ENCODE measurements around the gene STAC3.

The STAC3 gene

GRCh38 chr12:57209916-57210315, 41.1 kb downstream of the STAC3 start:
- Histone ChIP-seq H3K9me2 (replicated peaks; ENCODE audit: insufficient read depth, low read length) (no peaks in the 10 kb centered on the region), H3K9me3 (replicated peaks; ENCODE audit: insufficient read depth, low read length) (no peaks in the 10 kb centered on the region), H4K20me1 (ENCODE audit: insufficient read depth, low read length) (0 out of 2 replicates have a peak, but pooled peaks cover 4% of the 10 kb centered on the region), H3K27me3 (replicated peaks; ENCODE audit: insufficient read depth, low read length) (peaks cover 89% of the 10 kb centered on the region), H3K4me1 (ENCODE audit: low read length) (0 out of 2 replicates have a peak, but pooled peaks cover 6% of the 10 kb centered on the region), H3F3A (ENCODE audit: insufficient read depth, low read length) (no peaks in the 10 kb centered on the region), H3K9ac (ENCODE audit: low read length) (no peak overlapping the region), H3K36me3 (replicated peaks; ENCODE audit: insufficient read depth, low read length) (no peaks in the 10 kb centered on the region), H3K4me2 (ENCODE audit: low read depth, low read length) (no peak overlapping the region), H3K27ac (ENCODE audit: low read length) (no peak overlapping the region), H3K4me3 (ENCODE audit: low read length) (no peak overlapping the region), H3K79me2 (ENCODE audit: low read length) (no peaks in the 10 kb centered on the region), H2AFZ (ENCODE audit: low read length) (no peak overlapping the region)
- TF ChIP-seq CTCF (IDR thresholded peaks at IDR 0.05; ENCODE audit: low read length) (no peak), EZH2phosphoT487 (IDR thresholded peaks at IDR 0.05; ENCODE audit: low read length) (no peak), EZH2 (optimal IDR thresholded peaks at IDR 0.05; ENCODE audit: low read depth, low read length) (no peak)
- DNase-seq = no peak

- H3K27me3 ChIP-seq (replicated peaks; ENCODE audit: insufficient read depth, low read length) = peaks cover 90% of the 10 kb centered on the region
- no peaks in the 10 kb centered on the region for H3K9me2 ChIP-seq (replicated peaks; ENCODE audit: insufficient read depth, low read length)
- H4K20me1 ChIP-seq (ENCODE audit: insufficient read depth, low read length) = no peaks in the 10 kb centered on the region
- TF ChIP-seq EZH2 (optimal IDR thresholded peaks at IDR 0.05; ENCODE audit: low read depth, low read length) (no peak), CTCF (IDR thresholded peaks at IDR 0.05; ENCODE audit: low read length) (no peak), EZH2phosphoT487 (IDR thresholded peaks at IDR 0.05; ENCODE audit: low read length) (no peak)
- H3K27ac ChIP-seq (ENCODE audit: low read length) = no peak overlapping the region
- H3F3A ChIP-seq (ENCODE audit: insufficient read depth, low read length) = no peaks in the 10 kb centered on the region
- 0 out of 2 replicates have a peak, but pooled peaks cover 1% of the 10 kb centered on the region for H3K4me1 ChIP-seq (ENCODE audit: low read length)
- H3K9ac ChIP-seq (ENCODE audit: low read length) = no peak overlapping the region
- H3K36me3 ChIP-seq (replicated peaks; ENCODE audit: insufficient read depth, low read length) = no peaks in the 10 kb centered on the region
- no peak overlapping the region for H3K4me2 ChIP-seq (ENCODE audit: low read depth, low read length)
- no peak for DNase-seq
- H3K79me2 ChIP-seq (ENCODE audit: low read length) = no peaks in the 10 kb centered on the region
- no peak overlapping the region for H3K4me3 ChIP-seq (ENCODE audit: low read length)
- no peak overlapping the region for H2AFZ ChIP-seq (ENCODE audit: low read length)
- no peaks in the 10 kb centered on the region for H3K9me3 ChIP-seq (replicated peaks; ENCODE audit: insufficient read depth, low read length)
Observed at GRCh38 chr12:57208631-57209282, 42.2 kb downstream of the STAC3 start.

- H3K9me3 ChIP-seq (replicated peaks; ENCODE audit: insufficient read depth, low read length) = no peaks in the 10 kb centered on the region
- H3K4me3 ChIP-seq (ENCODE audit: low read length) = no peak overlapping the region
- no peaks in the 10 kb centered on the region for H3K9me2 ChIP-seq (replicated peaks; ENCODE audit: insufficient read depth, low read length)
- peaks cover 93% of the 10 kb centered on the region for H3K27me3 ChIP-seq (replicated peaks; ENCODE audit: insufficient read depth, low read length)
- no peaks in the 10 kb centered on the region for H3K4me1 ChIP-seq (ENCODE audit: low read length)
- no peak overlapping the region for H3K27ac ChIP-seq (ENCODE audit: low read length)
- no peak overlapping the region for H3K9ac ChIP-seq (ENCODE audit: low read length)
- DNase-seq = no peak
- H3F3A ChIP-seq (ENCODE audit: insufficient read depth, low read length) = no peaks in the 10 kb centered on the region
- no peaks in the 10 kb centered on the region for H4K20me1 ChIP-seq (ENCODE audit: insufficient read depth, low read length)
- no peaks in the 10 kb centered on the region for H3K79me2 ChIP-seq (ENCODE audit: low read length)
- no peak overlapping the region for H2AFZ ChIP-seq (ENCODE audit: low read length)
- no peak overlapping the region for H3K4me2 ChIP-seq (ENCODE audit: low read depth, low read length)
- TF ChIP-seq CTCF (IDR thresholded peaks at IDR 0.05; ENCODE audit: low read length) = no peak
- no peak for TF ChIP-seq EZH2 (optimal IDR thresholded peaks at IDR 0.05; ENCODE audit: low read depth, low read length)
- no peak for TF ChIP-seq EZH2phosphoT487 (IDR thresholded peaks at IDR 0.05; ENCODE audit: low read length)
- no peaks in the 10 kb centered on the region for H3K36me3 ChIP-seq (replicated peaks; ENCODE audit: insufficient read depth, low read length)
Observed at GRCh38 chr12:57207731-57208630, 43.0 kb downstream of the STAC3 start.

Measured in MM.1S (cell line).